A673 (cell line): ENCODE data around the gene TMEM150A.

Experiments used
- EZH2 ChIP-seq: fragments of 200-600 bp; sonication (generic); IDR thresholded peaks from 2 replicates; pipeline ENCODE4 v1.6.1; 2017; ENCODE audit warnings: borderline replicate concordance, low read depth, mild to moderate bottlenecking, mixed read lengths, antibody characterized with exemption, low read length; ENCODE audit not compliant: poor library complexity, severe bottlenecking
- TF ChIP-seq, protein P1 (sequence below): fragments of 300-800, 200-600 bp; sonication (generic); conservative IDR thresholded peaks from 2 replicates; pipeline ENCODE4 v1.5.1; 2017; ENCODE audit warnings: low read depth, mild to moderate bottlenecking, antibody characterized with exemption, low read length, moderate library complexity, mixed read lengths

DNA sequence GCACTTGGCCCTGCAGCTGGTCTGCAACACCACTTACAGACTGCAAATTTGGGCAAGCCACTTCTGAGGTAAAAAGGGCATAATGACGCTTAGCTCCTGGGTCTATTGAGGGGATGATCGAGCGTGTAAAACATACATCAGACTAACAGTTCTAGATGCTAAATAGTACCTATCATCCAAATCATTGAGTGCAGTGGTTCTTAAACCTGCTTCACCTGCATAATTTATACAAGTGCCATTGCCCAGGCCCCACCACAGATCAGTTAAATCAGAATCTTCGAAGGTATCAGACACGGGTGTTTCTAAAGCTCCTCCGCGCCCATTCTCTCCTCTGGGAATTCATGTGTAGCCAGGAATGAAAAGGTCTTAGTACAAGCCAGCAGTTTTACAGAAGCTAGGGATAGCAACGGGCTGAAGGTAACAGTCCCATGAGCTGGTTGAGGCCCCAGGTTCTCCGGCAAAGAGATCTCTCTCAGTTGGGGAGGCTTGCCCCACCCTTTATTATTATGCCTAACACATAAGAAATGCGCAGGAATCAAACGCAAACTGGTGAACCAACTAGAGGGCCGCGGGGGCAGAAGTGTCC lies 7.7 kb downstream of the TMEM150A start:
- TF ChIP-seq, protein P1, sequence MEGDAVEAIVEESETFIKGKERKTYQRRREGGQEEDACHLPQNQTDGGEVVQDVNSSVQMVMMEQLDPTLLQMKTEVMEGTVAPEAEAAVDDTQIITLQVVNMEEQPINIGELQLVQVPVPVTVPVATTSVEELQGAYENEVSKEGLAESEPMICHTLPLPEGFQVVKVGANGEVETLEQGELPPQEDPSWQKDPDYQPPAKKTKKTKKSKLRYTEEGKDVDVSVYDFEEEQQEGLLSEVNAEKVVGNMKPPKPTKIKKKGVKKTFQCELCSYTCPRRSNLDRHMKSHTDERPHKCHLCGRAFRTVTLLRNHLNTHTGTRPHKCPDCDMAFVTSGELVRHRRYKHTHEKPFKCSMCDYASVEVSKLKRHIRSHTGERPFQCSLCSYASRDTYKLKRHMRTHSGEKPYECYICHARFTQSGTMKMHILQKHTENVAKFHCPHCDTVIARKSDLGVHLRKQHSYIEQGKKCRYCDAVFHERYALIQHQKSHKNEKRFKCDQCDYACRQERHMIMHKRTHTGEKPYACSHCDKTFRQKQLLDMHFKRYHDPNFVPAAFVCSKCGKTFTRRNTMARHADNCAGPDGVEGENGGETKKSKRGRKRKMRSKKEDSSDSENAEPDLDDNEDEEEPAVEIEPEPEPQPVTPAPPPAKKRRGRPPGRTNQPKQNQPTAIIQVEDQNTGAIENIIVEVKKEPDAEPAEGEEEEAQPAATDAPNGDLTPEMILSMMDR: no peak
- no peak for TF ChIP-seq EZH2
